Esophagus muscularis mucosa (tissue), 3 donors: Measurements from ENCODE around the gene RYR2.

ENCODE experiments used
- CTCF ChIP-seq, 3 experiments: fragments of 200-600 bp in 2 of 3; fragments of 450-650 bp in 1 of 3; sonication (generic) in 2 of 3; IDR thresholded peaks; one replicate each; pipeline ENCODE4 v1.5.1; 2017 to 2019; ENCODE audit warnings: antibody characterized with exemption in 3 of 3, mild to moderate bottlenecking in 2 of 3, moderate library complexity in 1 of 3
- POLR2A ChIP-seq: fragments of 450-650 bp; IDR thresholded peaks from one replicate; pipeline ENCODE4 v1.6.1; 2017; ENCODE audit warnings: antibody characterized with exemption, moderate library complexity, mild to moderate bottlenecking, low read depth

- TF ChIP-seq POLR2A (no peak), CTCF (IDR thresholded peaks at IDR 0.05) (no peak)
Observed at GRCh38 chr1:237211540-237211939, 169.6 kb downstream of the RYR2 start.
